ENCODE results near the gene KLK11.

The KLK11 gene

GRCh38 chr19:51064534-51065220, 38.3 kb upstream of the KLK11 start, which contains the start of gene KLK13:
Gene KLK13 (minus strand): TSS chr19:51065092. CDS start chr19:51065067, 25 bp downstream.
- in situ Hi-C loops (cut with MboI; ENCODE audit: low pct_unique_long_range_greater_than_20kb, low sequenced_read_pairs, unreplicated experiment): no loop called here
- no peak for DNase-seq (ENCODE audit: low spot score)
- TF ChIP-seq CTCF (IDR thresholded peaks at IDR 0.05; ENCODE audit: extremely low read depth, insufficient read depth, missing control alignments): no peak

GRCh38 chr19:51063664-51064063, 37.2 kb upstream of the KLK11 start:
- no peak for TF ChIP-seq CTCF (IDR thresholded peaks at IDR 0.05; ENCODE audit: extremely low read depth, insufficient read depth, missing control alignments)
- in situ Hi-C loops (cut with MboI; ENCODE audit: low pct_unique_long_range_greater_than_20kb, low sequenced_read_pairs, unreplicated experiment): no loop called here
- DNase-seq (ENCODE audit: low spot score): no peak

- no peak for TF ChIP-seq CTCF (IDR thresholded peaks at IDR 0.05; ENCODE audit: extremely low read depth, insufficient read depth, missing control alignments)
- in situ Hi-C loops (cut with MboI; ENCODE audit: low pct_unique_long_range_greater_than_20kb, low sequenced_read_pairs, unreplicated experiment): no loop called here
- no peak for DNase-seq (ENCODE audit: low spot score)
Measured at GRCh38 chr19:51060973-51061372, 34.6 kb upstream of the KLK11 start.

GRCh38 chr19:51060336-51060735, 33.9 kb upstream of the KLK11 start:
- no peak for TF ChIP-seq CTCF (IDR thresholded peaks at IDR 0.05; ENCODE audit: extremely low read depth, insufficient read depth, missing control alignments)
- in situ Hi-C loops (cut with MboI; ENCODE audit: low pct_unique_long_range_greater_than_20kb, low sequenced_read_pairs, unreplicated experiment): no loop called here
- DNase-seq (ENCODE audit: low spot score): no peak

- TF ChIP-seq CTCF (IDR thresholded peaks at IDR 0.05; ENCODE audit: extremely low read depth, insufficient read depth, missing control alignments): no peak
- DNase-seq (ENCODE audit: low spot score): no peak
- in situ Hi-C loops (cut with MboI; ENCODE audit: low pct_unique_long_range_greater_than_20kb, low sequenced_read_pairs, unreplicated experiment): no loop called here
Measured at GRCh38 chr19:51059715-51060114, 33.3 kb upstream of the KLK11 start.

GRCh38 chr19:51055866-51056265, 29.4 kb upstream of the KLK11 start:
- no peak for TF ChIP-seq CTCF (IDR thresholded peaks at IDR 0.05; ENCODE audit: extremely low read depth, insufficient read depth, missing control alignments)
- in situ Hi-C loops (cut with MboI; ENCODE audit: low pct_unique_long_range_greater_than_20kb, low sequenced_read_pairs, unreplicated experiment): no loop called here
- DNase-seq (ENCODE audit: low spot score): no peak

Measured in GM13977 (cell line).